Activated T-cell treated with anti-CD3 and anti-CD28 coated beads for 24 hours (primary cell): ENCODE measurements around the gene KDM2B.
"Not testable (repeated sequence)": the region's sequence is repeated elsewhere in the genome, so short reads cannot be mapped to it uniquely, and the experiment has no call there.

Source experiments
- DNase-seq: peaks from one replicate; pipeline ENCODE4 v3.0.0-alpha.2; 2020; ENCODE audit warnings: low read depth

The KDM2B gene

DNA sequence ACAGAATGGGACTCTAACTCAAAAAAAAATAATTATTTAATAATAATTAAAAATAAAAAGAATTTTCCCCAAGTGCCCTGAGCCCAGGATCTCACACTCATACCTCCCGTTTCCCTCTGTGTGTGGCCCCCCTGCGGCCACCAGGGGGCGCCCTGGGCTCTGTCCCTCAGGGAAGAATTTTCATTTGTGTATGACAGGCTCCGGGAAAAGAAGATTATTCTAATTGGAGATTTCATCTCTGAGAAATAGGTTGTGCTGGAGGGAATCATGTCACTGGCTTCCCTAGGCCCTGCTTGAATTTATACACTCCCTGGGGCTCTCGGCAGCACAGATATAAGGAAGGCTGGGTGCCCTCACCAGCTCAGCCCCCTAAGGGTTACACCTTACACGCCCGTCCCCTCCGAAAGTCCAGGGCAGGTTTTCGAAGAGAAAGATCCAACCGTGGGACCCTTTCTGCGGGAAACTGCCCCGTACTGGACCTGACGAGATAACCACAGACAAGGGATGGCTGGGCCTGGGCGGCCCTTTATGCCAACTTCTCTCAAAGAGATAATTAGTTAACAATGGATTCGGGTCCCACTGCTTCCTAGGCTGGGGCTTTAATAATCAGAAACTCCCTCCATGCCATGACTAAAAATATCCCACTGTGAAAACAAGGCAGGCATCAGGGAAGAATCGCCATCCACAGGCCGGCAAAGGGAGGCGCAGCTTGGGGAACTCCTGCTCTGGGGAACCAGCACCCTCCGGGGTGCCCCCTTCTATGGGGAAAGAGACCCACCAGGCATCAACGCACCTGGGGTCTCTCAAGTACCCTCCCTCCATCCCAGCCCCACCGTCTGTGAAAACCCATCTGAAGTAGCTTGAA lies 80.7 kb downstream of the KDM2B start:
- peak; percentile 56 for DNase-seq

DNA sequence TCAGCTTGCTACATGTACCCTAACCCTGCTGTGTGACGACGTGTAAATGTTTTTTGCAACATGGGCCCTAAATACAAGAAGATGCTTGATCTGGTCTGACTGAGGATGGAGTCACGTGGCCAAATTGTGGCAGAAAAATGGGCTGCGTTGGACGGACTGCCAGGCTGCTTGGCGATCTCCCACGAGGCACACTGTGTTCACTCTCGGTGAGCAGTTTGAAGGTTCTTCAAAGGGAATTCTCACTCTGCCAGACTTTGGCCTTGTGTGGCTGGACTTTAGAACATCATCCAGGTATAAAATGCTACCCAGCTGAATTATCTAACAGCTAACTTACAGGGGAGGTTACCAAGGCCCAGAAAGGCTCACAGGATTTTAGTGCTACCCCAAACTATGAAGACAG lies 85.1 kb downstream of the KDM2B start:
- DNase-seq = no peak

DNA sequence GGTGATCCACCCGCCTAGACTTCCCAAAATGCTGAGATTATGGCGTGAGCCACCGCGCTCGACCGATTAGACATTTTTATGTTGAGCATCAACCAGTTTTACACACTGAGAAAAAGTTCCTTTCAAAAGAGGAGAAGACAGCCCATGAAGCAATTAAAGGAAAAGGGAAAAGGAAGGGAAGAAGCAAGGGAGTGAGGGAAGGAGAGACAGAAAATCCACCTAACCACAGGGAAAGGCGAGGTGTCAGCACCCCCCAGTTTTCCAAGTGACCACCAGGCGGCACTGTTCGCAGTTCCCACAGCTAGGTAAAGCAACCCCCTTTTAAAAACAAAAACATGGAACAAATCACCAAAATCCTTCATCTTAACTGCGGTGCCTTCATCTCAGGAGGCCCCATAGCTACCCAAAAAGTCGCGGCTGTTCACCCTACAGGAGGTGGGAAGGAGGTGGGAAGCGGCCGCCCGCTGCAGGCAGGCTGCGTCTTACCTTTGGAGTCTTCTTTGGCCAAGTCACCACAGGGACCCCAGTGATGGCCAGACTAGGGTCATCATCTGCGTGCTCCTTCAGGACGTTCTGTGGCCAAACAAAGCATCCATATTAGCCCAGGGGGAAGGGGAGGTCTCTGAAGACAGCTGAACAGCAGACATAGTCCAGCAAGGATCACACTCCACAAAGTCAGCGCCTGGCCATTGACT lies 86.6 kb downstream of the KDM2B start:
- DNase-seq = peak; percentile 40

DNA sequence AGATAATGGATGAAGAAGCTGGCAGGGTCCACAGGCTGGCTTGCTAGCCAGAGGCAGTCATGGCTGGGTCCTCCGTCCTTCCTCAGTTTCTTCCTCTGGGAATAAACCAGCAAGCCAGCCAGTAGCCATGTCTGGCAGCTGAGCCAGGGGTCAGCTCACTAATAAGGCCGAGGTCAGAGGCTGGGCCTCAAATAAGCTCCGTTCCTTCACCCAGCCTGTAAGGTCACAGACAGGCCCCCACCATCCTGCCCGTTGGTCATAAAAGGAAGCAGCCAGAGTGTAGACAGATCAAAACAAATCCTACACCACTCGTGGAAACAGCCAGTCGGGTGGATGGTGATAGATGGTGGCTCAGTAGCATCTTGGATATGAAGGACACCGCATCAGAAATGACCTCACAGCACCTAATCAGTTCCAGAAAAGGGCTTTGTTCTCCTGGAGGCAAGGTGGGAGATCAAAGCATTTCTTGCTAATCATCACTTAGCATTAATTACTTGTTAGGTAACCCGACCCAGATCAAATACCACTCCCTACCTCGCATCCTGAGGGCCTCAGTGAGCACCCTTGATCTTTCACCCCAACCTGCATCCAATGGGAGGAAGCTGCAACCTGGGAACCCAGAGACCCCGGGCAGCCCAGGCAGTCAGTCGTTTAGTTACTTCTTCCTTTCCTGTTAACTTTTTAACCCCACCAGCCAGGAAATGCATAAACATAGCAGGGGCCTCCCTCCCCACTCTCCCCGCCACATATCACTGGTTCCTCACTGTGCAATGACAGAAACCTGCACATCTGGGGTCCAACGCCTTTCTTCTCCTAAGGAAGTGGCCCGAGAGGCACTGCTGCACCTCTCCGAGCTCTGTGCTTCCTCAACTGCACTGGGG lies 90.2 kb downstream of the KDM2B start:
- no peak for DNase-seq

DNA sequence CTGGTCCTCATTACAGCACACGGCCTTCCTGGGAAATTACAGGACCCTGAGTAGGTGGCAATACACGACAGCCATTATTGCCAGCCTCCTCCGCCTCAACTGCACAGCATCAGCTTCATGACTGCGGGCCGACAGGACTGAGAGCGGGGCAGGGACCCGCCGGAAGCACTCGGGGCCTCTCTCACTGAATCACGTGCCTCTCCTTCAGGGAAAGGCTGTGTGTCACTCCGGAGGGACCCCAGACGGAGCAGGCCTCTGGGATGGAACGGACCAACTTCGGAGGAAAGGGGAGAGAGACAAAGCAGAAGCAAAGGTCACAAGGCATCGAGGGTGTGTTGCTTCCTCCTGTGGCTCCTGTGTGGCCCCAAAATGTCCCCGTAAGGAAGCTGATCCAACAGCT lies 90.9 kb downstream of the KDM2B start:
- DNase-seq = no peak

DNA sequence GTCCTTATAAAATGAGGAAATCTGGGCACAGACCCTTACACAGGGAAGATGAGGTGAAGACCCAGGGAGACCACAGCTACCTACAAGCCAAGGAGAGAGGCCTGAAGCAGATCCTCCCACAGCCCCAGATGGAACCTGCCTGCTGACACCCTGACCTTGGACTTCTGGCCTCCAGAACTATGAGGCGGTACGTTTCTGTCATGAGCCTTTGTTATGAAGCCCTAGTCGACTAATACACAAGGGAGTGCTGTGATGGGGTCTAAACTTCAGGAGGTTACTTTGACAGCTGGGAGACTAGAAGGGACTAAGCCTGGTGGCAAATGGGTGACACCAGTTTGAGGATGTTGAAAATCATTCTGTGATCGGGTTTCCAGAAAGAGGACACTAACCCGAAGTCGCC lies 95.9 kb downstream of the KDM2B start:
- no peak for DNase-seq

DNA sequence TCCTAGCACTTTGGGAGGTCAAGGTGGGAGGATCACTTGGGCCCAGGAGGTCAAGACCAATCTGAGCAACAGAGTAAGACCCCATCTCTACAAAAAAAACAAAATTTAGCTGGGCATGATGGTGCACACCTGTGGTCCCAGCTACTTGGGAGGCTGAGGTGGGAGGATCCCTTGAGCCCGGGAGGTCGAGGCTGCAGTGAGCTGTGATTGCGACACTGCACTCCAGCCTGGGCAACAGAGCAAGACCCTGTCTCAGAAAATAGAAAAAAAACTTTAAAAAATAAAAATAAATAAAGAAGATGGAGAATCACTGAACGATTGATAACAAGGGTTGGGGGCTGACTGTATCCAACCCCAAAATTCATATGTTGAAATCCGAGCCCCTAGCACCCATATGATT lies 96.3 kb downstream of the KDM2B start:
- DNase-seq = not testable (repeated sequence)

DNA sequence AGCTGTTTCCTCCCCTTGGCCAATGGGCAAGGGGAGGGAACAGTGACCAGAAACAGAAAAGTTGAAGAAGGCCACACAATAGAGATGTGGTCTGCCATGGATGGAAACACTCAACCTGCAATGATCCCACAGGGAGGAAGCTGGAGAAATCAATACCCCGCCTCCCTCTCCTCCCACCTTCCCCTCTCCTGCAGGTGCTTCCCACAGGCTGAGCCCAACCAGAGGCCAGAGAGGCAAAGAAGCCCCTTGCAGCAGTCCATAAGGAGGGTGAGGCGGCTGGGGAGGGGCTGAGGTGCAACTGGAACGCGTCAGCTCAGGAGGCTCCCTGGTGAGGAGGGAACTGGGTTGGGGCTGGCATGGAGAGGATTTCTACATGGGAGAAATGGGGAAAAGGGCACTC lies 96.9 kb downstream of the KDM2B start:
- no peak for DNase-seq

DNA sequence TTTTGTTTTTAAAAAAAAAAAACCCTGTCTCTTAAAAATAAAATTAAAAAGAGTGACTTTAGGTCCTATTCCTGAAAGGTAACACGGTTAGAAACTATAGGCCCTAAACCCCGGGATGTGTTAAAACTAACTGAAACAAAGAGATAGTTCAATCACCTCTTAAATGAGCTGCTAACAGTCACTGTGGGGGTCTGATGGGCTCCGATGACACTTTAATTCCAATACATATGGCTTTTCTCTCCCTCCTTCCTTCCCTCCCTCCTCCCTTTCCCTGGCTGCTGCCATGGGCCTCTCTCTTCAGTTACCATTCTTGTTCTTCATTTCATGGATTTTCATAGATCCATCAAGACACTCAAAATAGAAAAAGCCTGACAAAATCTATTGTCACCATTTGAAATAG lies 104.3 kb downstream of the KDM2B start:
- no peak for DNase-seq

DNA sequence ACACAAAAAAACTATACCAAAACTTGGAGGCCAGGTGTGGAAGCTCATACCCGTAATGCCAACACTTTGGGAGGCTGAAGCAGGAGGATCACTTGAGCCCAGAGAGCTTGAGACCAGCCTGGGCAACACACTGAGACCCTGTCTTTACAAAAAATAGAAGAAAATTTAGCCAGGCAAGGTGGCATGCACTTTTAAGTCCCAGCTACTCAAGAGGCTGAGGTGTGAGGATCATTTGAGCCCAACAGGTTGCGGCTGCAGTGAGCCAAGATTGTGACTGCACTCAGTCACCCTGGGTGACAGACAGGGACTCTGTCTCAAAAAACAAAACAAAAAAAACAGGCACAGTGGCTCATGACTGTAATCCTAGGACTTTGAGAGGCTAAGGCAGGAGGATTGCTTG lies 105.5 kb downstream of the KDM2B start:
- DNase-seq = no peak

DNA sequence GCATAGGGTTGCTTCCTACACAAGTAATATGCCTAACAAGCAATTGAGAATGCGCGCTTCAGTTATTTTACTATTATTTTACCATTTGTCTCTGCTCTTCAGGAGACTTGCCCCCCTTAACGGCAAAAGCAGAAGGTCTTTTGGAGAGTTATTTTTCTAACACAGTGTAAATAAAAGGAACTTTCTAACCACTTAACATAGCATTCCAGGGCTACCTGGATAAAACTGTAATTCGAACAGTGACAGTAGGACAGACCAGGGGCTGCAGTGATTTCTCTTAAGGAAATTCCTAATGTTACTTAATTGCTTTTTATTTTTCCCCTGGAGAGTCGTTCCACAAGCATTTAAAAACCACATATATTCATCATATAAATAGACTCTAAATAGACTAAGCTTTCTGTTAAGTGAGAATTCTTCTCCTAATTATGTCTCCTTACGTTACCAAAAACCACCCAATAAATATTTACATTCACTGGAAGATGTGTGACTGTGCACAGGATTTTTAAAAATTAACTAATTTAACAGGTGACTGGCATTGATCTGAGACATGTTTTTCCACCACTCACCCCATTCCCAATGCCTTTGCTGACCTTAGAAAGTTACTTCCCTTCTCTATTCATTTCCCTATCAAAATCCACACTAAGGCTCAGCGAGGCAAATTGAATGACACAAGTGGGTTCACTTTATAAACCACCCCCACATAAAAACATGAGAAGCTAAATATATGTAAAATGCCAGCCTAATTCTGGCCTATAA lies 108.5 kb downstream of the KDM2B start:
- no peak for DNase-seq

DNA sequence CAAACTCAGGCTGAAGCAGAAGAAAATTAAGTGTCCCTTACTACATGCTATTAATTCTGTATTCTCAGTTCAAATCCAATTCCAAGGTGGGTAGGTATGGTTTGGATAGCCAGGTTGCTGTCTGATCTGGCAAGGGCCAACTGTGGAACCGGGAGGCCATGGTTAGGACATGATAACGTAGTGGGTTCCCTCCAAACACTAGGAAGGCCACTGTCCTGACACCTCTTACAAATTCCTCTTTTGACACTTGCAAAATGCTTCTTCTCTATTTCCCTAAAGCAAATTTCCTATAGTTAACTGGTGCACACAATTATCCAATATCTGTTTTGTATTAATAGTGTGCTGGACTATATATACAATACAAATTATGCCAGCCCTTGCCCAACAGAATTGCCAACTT lies 110.1 kb downstream of the KDM2B start:
- DNase-seq = no peak

DNA sequence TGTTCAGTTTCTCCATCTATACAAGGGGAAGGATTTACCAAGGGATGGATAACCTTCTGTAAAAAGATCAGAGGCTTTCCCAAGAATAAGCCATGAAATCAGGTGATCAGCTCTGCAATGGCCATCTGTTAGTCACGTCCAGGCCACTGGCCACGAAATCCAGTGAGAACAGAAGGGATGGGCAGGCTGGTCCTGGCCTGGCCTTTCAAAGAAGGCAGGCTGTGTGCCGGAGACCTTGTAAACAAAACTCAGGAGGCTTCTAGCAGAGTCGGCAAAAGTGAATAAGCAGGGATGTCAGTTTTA lies 112.4 kb downstream of the KDM2B start:
- no peak for DNase-seq

DNA sequence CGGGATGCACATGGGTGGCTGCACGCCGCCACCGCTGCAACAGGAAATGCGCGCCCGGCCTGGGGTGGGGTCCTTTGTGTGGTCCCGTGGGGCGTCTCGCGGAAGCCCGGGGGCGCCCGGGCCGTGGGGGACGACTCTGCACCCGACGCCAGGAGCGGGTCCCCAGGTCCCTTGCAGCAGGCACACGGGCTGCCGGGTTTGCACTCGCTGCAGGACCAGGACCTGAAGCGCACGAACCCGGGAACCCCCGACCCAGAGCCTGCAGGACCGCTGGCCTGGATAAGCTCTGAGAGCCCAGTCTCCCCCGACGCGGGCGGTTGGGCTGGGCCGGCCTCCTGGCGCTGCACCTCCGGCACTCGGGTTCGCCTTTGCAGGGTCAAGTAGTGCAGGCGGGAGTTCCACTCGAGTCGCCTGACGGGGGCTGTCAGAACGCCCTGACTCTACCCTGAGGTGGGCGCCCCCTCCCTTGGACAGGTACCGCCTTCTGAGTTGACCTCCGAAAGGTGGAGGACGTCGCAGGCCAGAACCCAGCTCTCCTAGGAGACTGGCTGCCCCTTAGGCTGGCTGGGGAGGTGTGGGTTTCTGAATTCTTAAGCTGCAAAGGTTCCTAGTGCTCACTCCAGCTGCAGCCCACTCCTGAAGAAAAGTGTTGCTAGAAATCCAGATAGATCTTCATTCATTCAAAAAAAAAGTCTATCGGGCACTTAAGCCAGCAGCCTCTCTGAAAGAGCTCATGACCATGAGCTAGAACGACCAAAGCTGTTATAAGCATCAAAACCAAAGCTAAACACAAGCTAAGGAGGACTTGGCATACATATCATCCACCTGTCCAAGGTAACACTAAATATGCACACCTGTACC lies 113.0 kb downstream of the KDM2B start:
- no peak for DNase-seq

DNA sequence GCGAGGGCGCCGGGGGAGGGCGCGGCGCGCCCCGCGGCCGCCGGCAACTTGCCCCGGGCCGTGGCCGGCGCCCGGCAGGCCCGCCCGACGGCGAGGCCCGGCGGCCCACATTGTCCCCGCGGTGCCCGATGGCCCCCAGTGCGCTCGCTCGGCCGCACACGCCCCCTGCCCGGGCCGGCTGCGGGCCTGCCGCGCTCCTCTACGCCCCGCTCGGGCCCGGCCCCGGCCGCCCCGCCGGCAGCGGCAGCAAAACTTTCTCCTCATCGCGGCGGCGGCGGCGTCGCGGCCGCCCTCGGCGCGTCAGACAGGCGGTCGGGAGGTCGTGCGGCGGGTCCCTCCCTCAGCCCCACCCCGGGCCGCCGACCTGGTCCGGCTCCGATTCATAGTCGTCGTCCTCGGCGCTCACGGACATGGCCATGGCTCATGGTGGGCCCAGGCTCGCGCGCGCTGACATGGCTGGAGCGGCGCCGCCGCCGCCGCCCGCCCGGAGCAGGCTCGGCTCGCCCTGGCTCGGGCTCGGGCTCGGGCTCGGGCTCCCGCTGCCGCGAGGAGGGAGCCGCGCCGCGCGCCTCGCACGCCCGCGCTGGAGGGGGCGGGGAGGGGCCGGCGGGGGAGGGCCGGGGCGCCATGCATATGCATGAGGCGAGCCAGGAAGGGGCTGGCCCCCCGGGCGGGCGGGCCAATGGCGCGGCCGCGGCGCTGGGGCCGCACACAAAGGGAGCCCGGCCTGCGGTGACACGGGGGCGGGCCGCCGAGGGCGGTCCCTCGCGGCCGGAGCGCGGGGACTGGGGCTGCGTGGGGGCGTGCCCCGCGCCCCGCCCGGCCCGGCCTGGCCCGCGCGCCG lies 113.8 kb downstream of the KDM2B start:
- peak; percentile 86 for DNase-seq

DNA sequence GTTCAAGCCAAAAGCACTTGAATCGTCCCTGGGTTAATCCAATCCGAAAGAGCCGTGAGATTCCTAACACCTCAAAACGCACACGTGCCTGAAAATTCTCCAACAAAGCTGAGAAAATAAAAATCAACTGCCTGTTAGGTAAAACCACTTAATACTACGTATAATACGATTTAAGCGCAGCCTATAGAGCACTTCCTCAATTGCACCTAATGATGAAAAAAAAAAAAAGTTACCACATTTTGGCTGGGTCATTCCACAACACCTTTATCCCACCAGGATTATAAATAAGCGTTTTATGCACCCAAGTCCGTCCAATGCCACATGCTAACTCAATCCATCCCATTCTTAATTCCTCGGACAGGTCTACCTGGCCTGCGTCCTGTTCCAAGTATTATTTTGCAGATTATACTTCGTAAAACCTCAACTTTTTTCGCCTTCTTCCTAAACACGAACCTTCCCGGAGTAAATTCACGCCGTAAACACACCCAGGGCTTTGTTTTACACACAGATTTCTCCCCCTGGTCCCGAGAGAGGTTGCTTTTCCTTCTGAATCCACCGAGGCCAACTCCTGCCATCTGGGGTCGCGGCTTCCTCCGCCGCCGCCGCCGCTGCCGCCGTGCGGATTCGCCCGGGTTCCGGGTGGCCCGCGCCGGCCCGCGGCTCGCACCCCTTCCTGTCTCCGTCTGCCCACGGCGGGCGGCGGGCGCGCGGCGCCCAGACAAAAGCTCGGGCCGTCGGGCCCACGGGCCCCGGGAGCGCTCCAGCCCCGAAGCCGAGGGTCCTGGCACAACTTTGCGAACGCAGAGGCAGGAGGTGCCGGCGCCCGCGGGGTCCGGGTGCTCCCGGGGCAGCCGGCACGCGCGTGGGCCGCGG lies 114.7 kb downstream of the KDM2B start:
- DNase-seq = peak; percentile 20

DNA sequence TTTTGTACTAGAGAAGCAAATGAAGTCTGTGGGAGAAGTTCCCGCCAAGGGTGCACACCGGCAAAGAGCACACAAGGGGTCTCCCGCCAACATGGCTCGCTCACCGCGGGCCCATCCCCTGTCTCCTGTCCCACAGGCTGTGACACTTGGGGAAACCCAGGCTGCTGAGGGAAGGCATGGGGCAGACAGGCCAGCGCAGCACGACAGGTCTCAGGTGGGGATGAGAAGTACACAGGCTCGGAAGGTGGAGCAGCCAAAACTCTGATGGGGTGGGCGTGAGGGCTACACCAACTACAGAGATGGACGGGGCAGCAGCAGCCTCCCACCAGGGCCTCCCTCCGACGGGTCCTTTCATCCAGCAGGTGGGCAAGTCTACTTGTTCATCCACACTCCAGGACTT lies 116.5 kb downstream of the KDM2B start:
- DNase-seq = no peak

DNA sequence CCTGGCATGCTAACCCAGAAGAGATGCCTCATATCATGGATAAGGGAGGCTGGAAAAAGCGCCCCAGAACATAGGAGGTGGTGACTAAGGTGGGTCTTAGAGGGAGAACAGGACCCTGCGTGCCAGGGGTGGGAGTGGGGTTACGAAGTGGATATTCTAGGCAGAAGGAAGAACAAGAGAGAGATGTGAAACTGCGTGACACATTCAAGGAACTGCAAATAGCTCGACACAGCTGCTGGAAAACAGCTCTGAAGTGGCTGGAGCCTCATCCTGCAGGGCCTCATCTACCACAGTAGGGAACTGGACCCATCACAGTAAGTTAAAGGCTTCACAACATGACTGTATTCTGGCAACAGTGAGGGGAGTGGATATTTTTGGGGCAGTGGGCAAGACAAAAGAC lies 119.8 kb downstream of the KDM2B start:
- DNase-seq = no peak

DNA sequence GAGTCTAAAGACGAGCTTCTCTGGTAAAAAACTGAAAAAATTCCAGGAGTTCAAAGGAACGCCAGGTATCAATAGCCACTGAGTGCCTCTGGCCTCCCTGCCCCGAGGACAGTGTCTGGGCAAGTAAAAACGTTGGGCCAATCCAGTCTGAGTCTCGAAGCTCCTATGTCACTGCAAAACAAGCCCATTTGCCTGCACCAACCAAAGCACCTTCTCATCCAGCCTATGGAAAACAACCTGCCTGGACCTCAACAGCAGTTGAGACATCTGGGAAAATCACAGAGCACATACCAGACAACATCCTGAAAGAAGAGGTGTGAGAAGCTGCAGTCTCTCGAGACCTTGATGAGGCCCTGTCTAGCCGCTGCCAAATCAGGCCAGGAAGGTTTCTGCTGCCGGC lies 124.3 kb downstream of the KDM2B start:
- no peak for DNase-seq
